HepG2 (cell line): Measurements from ENCODE around the gene DPYD. TPM values are rescaled to one million over a fixed set of nuclear protein-coding genes. Genes with fewer than 3 reads are reported as not detected.

Source experiments
- ATAC-seq: fragments of 200-7000 bp; cut with Tn5 transposase; 3 replicates; pipeline ENCODE4 v1.9.1; 2020; ENCODE audit warnings: mild to moderate bottlenecking, moderate library complexity
- BruUV-seq: library from RNA; stranded (reverse); fragments of 400-500 nt; replicated peaks from 2 replicates; lab custom pipeline; 2021; lab: Mats Ljungman, UMichigan
- CTCF ChIA-PET: fragments of 300-600 bp; formaldehyde crosslinking; extraction: SDS; loops from one replicate; lab custom pipeline; 2021; ENCODE audit warnings: low total read pairs, inconsistent platforms, low intra/inter-chr PET ratio; lab: Yijun Ruan, JAX
- POLR2A ChIA-PET: fragments of 350-600 bp; sonication (Branson Sonifier 250); formaldehyde crosslinking; loops from one replicate; lab custom pipeline; 2020; ENCODE audit warnings: antibody characterized with exemption, inconsistent platforms; lab: Yijun Ruan, JAX
- DNase-seq: peaks from one replicate; pipeline ENCODE4 v3.0.0-alpha.2; 2015; ENCODE audit warnings: low spot score
- FAIRE-seq: peaks from 3 replicates; lab custom pipeline; 2011; peaks lifted over from hg19 to GRCh38; lab: Jason Lieb, UNC
- H2AFZ ChIP-seq: one replicate; pipeline ENCODE4 v1.6.1; 2011; ENCODE audit warnings: low read length, inconsistent platforms
- H3K27ac ChIP-seq: fragments of 300-600 bp; 3 replicates; pipeline ENCODE4 v1.8.0; 2011; ENCODE audit warnings: mixed run types, mild to moderate bottlenecking, mixed read lengths, low read length, inconsistent platforms; ENCODE audit not compliant: insufficient read depth; ENCODE audit errors: extremely low read length
- H3K27me3 ChIP-seq, 2 experiments: fragments of 200-600 bp in 1 of 2; 2 replicates in 1 of 2; 3 replicates in 1 of 2; pipeline versions ENCODE4 v1.6.0 to v1.8.0; 2011; ENCODE audit warnings: low read length in 2 of 2, mild to moderate bottlenecking in 2 of 2, moderate library complexity in 2 of 2, inconsistent platforms in 1 of 2; ENCODE audit not compliant: insufficient read depth in 2 of 2, control insufficient read depth in 1 of 2
- H3K36me3 ChIP-seq, 2 experiments: fragments of 200-600 bp in 1 of 2; replicated peaks in 1 of 2; 2 replicates in 1 of 2; 3 replicates in 1 of 2; pipeline versions ENCODE4 v1.5.1 to v1.8.0; 2011; ENCODE audit warnings: low read length in 2 of 2, inconsistent platforms in 1 of 2; ENCODE audit not compliant: insufficient read depth in 2 of 2, control insufficient read depth in 1 of 2
- H3K4me1 ChIP-seq: 2 replicates; pipeline ENCODE4 v1.5.1; 2012; ENCODE audit warnings: low read length, inconsistent platforms; ENCODE audit not compliant: insufficient read depth
- H3K4me2 ChIP-seq: 2 replicates; pipeline ENCODE4 v1.6.0; 2011; ENCODE audit warnings: low read depth, low read length, inconsistent platforms
- H3K4me3 ChIP-seq, 3 experiments: fragments of 200-600 bp in 1 of 3; sonication (generic), shearing (Covaris generic) in 1 of 3; replicated peaks in 1 of 3; 2 replicates each; pipeline ENCODE4 v1.5.1; 2011 to 2016; ENCODE audit warnings: low read length in 3 of 3, inconsistent platforms in 2 of 3, low read depth in 2 of 3, mild to moderate bottlenecking in 2 of 3, control low read depth in 1 of 3, mixed read lengths in 1 of 3; ENCODE audit not compliant: insufficient read depth in 1 of 3
- H3K79me2 ChIP-seq: one replicate; pipeline ENCODE4 v1.6.1; 2011; ENCODE audit warnings: low read length, inconsistent platforms; ENCODE audit not compliant: insufficient read depth
- H3K9ac ChIP-seq: 2 replicates; pipeline ENCODE4 v1.6.0; 2011; ENCODE audit warnings: mild to moderate bottlenecking, low read depth, low read length, inconsistent platforms; ENCODE audit not compliant: insufficient read depth
- H3K9me3 ChIP-seq: 2 replicates; pipeline ENCODE4 v1.5.1; 2012; ENCODE audit warnings: mild to moderate bottlenecking, low read length
- H4K20me1 ChIP-seq: 2 replicates; pipeline ENCODE4 v1.6.0; 2011; ENCODE audit warnings: inconsistent platforms, mild to moderate bottlenecking, low read length, moderate library complexity; ENCODE audit not compliant: insufficient read depth
- NBN ChIP-seq: fragments of 450-650 bp; conservative IDR thresholded peaks from 2 replicates; pipeline ENCODE4 v1.6.1; 2017
- POLR2A ChIP-seq, 2 experiments: IDR thresholded peaks; 2 replicates each; pipeline ENCODE4 v1.6.1; 2011; ENCODE audit warnings: low read depth in 2 of 2, low read length in 2 of 2, mild to moderate bottlenecking in 1 of 2, moderate library complexity in 1 of 2; ENCODE audit not compliant: insufficient read depth in 1 of 2
- RARA ChIP-seq: IDR thresholded peaks from 2 replicates; pipeline ENCODE4 v1.6.1; 2016; ENCODE audit warnings: missing genetic modification reagents, missing compliant biosample characterization
- RXRB ChIP-seq: IDR thresholded peaks from 2 replicates; pipeline ENCODE4 v1.6.1; 2016; ENCODE audit warnings: borderline replicate concordance, missing genetic modification reagents, missing compliant biosample characterization
- SALL2 ChIP-seq: sonication (generic); formaldehyde crosslinking; IDR thresholded peaks from 2 replicates; pipeline ENCODE4 v1.8.1; 2023; ENCODE audit warnings: mild to moderate bottlenecking, missing genetic modification reagents, inconsistent platforms
- SMAD3 ChIP-seq: sonication (generic); formaldehyde crosslinking; IDR thresholded peaks from 2 replicates; pipeline ENCODE4 v1.4.0; 2020; ENCODE audit warnings: missing genetic modification reagents
- SNAPC2 ChIP-seq: sonication (generic); formaldehyde crosslinking; IDR thresholded peaks from 2 replicates; pipeline ENCODE4 v1.8.1; 2022; ENCODE audit warnings: mild to moderate bottlenecking, missing genetic modification reagents
- SOX13 ChIP-seq, 3 experiments: fragments of 450-650 bp in 1 of 3; sonication (generic) in 1 of 3; formaldehyde crosslinking in 1 of 3; IDR thresholded peaks in 2 of 3; conservative IDR thresholded peaks in 1 of 3; 2 replicates each; pipeline versions ENCODE4 v1.5.0 to v1.6.1; 2016 to 2020; ENCODE audit warnings: antibody characterized with exemption in 1 of 3, mild to moderate bottlenecking in 1 of 3, missing compliant biosample characterization in 1 of 3, missing genetic modification reagents in 1 of 3, moderate library complexity in 1 of 3
- SOX6 ChIP-seq, 2 experiments: fragments of 450-650 bp in 1 of 2; sonication (generic) in 1 of 2; formaldehyde crosslinking in 1 of 2; IDR thresholded peaks; 2 replicates each; pipeline versions ENCODE4 v1.4.0 to v1.6.1; 2017 to 2020; ENCODE audit warnings: antibody characterized with exemption in 1 of 2, mild to moderate bottlenecking in 1 of 2, missing genetic modification reagents in 1 of 2
- TGIF2 ChIP-seq: IDR thresholded peaks from 2 replicates; pipeline ENCODE4 v1.6.1; 2016; ENCODE audit warnings: control low read depth, missing compliant biosample characterization
- ZMYM2 ChIP-seq: sonication (generic); formaldehyde crosslinking; IDR thresholded peaks from 2 replicates; pipeline ENCODE4 v1.8.0; 2022; ENCODE audit warnings: mild to moderate bottlenecking, missing genetic modification reagents
- ZNF274 ChIP-seq: sonication (generic); formaldehyde crosslinking; IDR thresholded peaks from 2 replicates; pipeline ENCODE4 v1.5.1; 2020; ENCODE audit warnings: mild to moderate bottlenecking, missing genetic modification reagents
- ZNF564 ChIP-seq: sonication (generic); formaldehyde crosslinking; IDR thresholded peaks from 2 replicates; pipeline ENCODE4 v1.8.1; 2023; ENCODE audit warnings: mild to moderate bottlenecking, missing genetic modification reagents
- ZNF614 ChIP-seq: IDR thresholded peaks from 2 replicates; pipeline ENCODE4 v1.6.1; 2018; ENCODE audit warnings: missing biosample characterization, missing genetic modification reagents, inconsistent platforms, borderline replicate concordance
- ZNF775 ChIP-seq: sonication (generic); formaldehyde crosslinking; IDR thresholded peaks from 2 replicates; pipeline ENCODE4 v1.4.0; 2020; ENCODE audit warnings: missing genetic modification reagents, mild to moderate bottlenecking, moderate library complexity, borderline replicate concordance
- ZZZ3 ChIP-seq: sonication (generic); formaldehyde crosslinking; IDR thresholded peaks from 2 replicates; pipeline ENCODE4 v1.4.0; 2020; ENCODE audit warnings: missing genetic modification reagents, mild to moderate bottlenecking, borderline replicate concordance
- WGBS: methylation state at CpG from one replicate; pipeline ENCODE4 v1.1.6; 2017; ENCODE audit warnings: low lambda C conversion rate; 5-methylcytosine and 5-hydroxymethylcytosine counted together
- in situ Hi-C: cut with HindIII; loops from 2 replicates; pipeline ENCODE4 v1.10.0; 2017; ENCODE audit warnings: low pct_unique_long_range_greater_than_20kb; ENCODE audit not compliant: extremely low pct_ligation_motif_present
- intact Hi-C: fragments of 100-400 bp; cut with micrococcal nuclease; formaldehyde crosslinking; loops from one replicate; pipeline ENCODE4 v1.10.0; 2022; ENCODE audit not compliant: unreplicated experiment
- polyA plus RNA-seq, 8 experiments: library from polyadenylated mRNA; depleted of rRNA in 3 of 8; stranded (reverse) in 7 of 8; unstranded in 1 of 8; fragments of >200 nt; fragmentation: Illumina TruSeq in 4 of 8; extraction: Trizol in 4 of 8; gene quantifications; 2 replicates each; pipeline versions ENCODE4 v1.2.1 to v1.2.3, GENCODE V29; 2011 to 2016; ENCODE audit warnings: low read depth in 4 of 8, missing spikeins in 1 of 8, mixed read lengths in 1 of 8; ENCODE audit not compliant: insufficient read depth in 1 of 8
- total RNA-seq, 5 experiments: library from RNA; depleted of rRNA; stranded (reverse); fragments of >200 nt; fragmentation: Illumina TruSeq; extraction: Trizol; gene quantifications; 2 replicates each; pipeline ENCODE4 v1.2.3, GENCODE V29; 2016; ENCODE audit warnings: low read depth in 1 of 5
- TF ChIP-seq, protein P1 (sequence below): sonication (generic); formaldehyde crosslinking; IDR thresholded peaks from 2 replicates; pipeline ENCODE4 v1.4.0; 2020; ENCODE audit warnings: missing genetic modification reagents
- TF ChIP-seq, protein P2 (sequence below): sonication (generic); formaldehyde crosslinking; conservative IDR thresholded peaks from 2 replicates; pipeline ENCODE4 v1.8.0; 2022; ENCODE audit warnings: mild to moderate bottlenecking, moderate library complexity, missing genetic modification reagents
- TF ChIP-seq, protein P3 (sequence below): sonication (generic); formaldehyde crosslinking; IDR thresholded peaks from 2 replicates; pipeline ENCODE4 v1.5.0; 2020; ENCODE audit warnings: mild to moderate bottlenecking, missing genetic modification reagents
- TF ChIP-seq, protein P4 (sequence below): sonication (generic); formaldehyde crosslinking; IDR thresholded peaks from 2 replicates; pipeline ENCODE4 v1.5.1; 2020; ENCODE audit warnings: missing genetic modification reagents, mild to moderate bottlenecking, borderline replicate concordance

DPYD gene
- total and polyA plus RNA-seq, 2 of the 13 experiments (the other 11 are each of a cell fraction or from before 2014, with no cell fraction given), result 1.3 to 3.4 TPM

DNA sequence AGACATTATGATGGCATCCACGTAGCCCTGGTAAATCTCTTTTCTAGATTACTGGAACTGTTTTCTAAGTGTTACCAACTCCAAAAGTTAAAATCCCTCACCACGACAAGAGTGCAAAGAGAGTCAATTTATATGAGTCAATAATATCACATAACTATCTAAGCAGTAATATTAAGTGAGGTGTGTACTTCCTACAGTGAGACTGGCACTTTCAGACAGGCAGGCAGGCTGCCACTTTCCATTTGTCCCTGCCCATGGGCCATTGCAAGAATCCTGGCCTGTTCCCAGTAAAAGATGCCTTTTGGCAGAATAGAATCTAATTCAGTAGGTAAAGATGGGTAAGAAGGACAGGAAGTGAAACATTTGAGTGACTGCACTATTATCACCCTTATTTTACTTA, 843.6 kb downstream of the DPYD start:
- POLR2A ChIA-PET, result no interaction called here
- Histone ChIP-seq H3K27ac (no peak overlapping the region), H2AFZ (no peak overlapping the region), H3K27me3 (no peaks in the 10 kb centered on the region), H3K9me3 (no peaks in the 10 kb centered on the region), H3K79me2 (no peaks in the 10 kb centered on the region), H3K4me1 (no peaks in the 10 kb centered on the region), H4K20me1 (no peaks in the 10 kb centered on the region), H3K4me3 (no peak overlapping the region), H3K36me3 (no peaks in the 10 kb centered on the region), H3K4me2 (no peak overlapping the region), H3K9ac (no peak overlapping the region)
- FAIRE-seq (no peak), ATAC-seq (no peak), DNase-seq (no peak)
- WGBS, result 13% methylated on average over 2 of the region's 2 CpGs
- intact Hi-C loops (no loop called here), in situ Hi-C loops (no loop called here)
- BruUV-seq, result no TSS peak
- TF ChIP-seq NBN, result no peak
- no peak for TF ChIP-seq ZNF564 (CRISPR knock-in tag)
- TF ChIP-seq, protein P1, sequence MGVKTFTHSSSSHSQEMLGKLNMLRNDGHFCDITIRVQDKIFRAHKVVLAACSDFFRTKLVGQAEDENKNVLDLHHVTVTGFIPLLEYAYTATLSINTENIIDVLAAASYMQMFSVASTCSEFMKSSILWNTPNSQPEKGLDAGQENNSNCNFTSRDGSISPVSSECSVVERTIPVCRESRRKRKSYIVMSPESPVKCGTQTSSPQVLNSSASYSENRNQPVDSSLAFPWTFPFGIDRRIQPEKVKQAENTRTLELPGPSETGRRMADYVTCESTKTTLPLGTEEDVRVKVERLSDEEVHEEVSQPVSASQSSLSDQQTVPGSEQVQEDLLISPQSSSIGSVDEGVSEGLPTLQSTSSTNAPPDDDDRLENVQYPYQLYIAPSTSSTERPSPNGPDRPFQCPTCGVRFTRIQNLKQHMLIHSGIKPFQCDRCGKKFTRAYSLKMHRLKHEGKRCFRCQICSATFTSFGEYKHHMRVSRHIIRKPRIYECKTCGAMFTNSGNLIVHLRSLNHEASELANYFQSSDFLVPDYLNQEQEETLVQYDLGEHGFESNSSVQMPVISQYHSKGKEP (CRISPR knock-in tag), result no peak
- TF ChIP-seq, protein P2, sequence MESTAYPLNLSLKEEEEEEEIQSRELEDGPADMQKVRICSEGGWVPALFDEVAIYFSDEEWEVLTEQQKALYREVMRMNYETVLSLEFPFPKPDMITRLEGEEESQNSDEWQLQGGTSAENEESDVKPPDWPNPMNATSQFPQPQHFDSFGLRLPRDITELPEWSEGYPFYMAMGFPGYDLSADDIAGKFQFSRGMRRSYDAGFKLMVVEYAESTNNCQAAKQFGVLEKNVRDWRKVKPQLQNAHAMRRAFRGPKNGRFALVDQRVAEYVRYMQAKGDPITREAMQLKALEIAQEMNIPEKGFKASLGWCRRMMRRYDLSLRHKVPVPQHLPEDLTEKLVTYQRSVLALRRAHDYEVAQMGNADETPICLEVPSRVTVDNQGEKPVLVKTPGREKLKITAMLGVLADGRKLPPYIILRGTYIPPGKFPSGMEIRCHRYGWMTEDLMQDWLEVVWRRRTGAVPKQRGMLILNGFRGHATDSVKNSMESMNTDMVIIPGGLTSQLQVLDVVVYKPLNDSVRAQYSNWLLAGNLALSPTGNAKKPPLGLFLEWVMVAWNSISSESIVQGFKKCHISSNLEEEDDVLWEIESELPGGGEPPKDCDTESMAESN (CRISPR knock-in tag), result no peak
- TF ChIP-seq TGIF2 (CRISPR knock-in tag), result no peak
- no peak for TF ChIP-seq ZNF274 (CRISPR knock-in tag)
- no peak for TF ChIP-seq RXRB (CRISPR knock-in tag)
- no peak for TF ChIP-seq ZMYM2
- TF ChIP-seq SNAPC2, result no peak
- TF ChIP-seq, protein P3, sequence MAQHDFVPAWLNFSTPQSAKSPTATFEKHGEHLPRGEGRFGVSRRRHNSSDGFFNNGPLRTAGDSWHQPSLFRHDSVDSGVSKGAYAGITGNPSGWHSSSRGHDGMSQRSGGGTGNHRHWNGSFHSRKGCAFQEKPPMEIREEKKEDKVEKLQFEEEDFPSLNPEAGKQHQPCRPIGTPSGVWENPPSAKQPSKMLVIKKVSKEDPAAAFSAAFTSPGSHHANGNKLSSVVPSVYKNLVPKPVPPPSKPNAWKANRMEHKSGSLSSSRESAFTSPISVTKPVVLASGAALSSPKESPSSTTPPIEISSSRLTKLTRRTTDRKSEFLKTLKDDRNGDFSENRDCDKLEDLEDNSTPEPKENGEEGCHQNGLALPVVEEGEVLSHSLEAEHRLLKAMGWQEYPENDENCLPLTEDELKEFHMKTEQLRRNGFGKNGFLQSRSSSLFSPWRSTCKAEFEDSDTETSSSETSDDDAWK (CRISPR knock-in tag), result no peak
- TF ChIP-seq ZNF775 (CRISPR knock-in tag), result no peak
- TF ChIP-seq POLR2A (IDR thresholded peaks at IDR 0.05; ENCODE audit: insufficient read depth in 1 of 2, low read depth in 2 of 2, low read length in 2 of 2), result no peak
- TF ChIP-seq SOX6 (IDR thresholded peaks at IDR 0.05), result no peak
- TF ChIP-seq SOX6 (CRISPR knock-in tag; IDR thresholded peaks at IDR 0.05), result no peak
- no peak for TF ChIP-seq SOX13 (IDR thresholded peaks at IDR 0.05)
- TF ChIP-seq SOX13 (CRISPR knock-in tag; conservative IDR thresholded peaks at IDR 0.05 in 1 of 2, IDR thresholded peaks at IDR 0.05 in 1 of 2), result no peak
- no peak for TF ChIP-seq SMAD3 (CRISPR knock-in tag)
- TF ChIP-seq ZNF614 (CRISPR knock-in tag), result no peak
- TF ChIP-seq, protein P4, sequence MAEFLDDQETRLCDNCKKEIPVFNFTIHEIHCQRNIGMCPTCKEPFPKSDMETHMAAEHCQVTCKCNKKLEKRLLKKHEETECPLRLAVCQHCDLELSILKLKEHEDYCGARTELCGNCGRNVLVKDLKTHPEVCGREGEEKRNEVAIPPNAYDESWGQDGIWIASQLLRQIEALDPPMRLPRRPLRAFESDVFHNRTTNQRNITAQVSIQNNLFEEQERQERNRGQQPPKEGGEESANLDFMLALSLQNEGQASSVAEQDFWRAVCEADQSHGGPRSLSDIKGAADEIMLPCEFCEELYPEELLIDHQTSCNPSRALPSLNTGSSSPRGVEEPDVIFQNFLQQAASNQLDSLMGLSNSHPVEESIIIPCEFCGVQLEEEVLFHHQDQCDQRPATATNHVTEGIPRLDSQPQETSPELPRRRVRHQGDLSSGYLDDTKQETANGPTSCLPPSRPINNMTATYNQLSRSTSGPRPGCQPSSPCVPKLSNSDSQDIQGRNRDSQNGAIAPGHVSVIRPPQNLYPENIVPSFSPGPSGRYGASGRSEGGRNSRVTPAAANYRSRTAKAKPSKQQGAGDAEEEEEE (CRISPR knock-in tag), result no peak
- no peak for TF ChIP-seq SALL2 (CRISPR knock-in tag)
- no peak for TF ChIP-seq RARA
- no peak for TF ChIP-seq ZZZ3 (CRISPR knock-in tag)
- CTCF ChIA-PET, result no interaction called here
